ENCODE results near the gene SPATA2L. TPM values are rescaled to one million over a fixed set of nuclear protein-coding genes. Genes with fewer than 3 reads are reported as not detected.

Gene SPATA2L
- total and polyA plus RNA-seq, 2 of the 13 experiments (the other 11 are each of a cell fraction or from before 2014, with no cell fraction given), result 9.1 to 20.7 TPM

- TF ChIP-seq BCL3 (CRISPR knock-in tag; IDR thresholded peaks at IDR 0.05) (no peak; the same call in 1 of the 2 replicates), ASH2L (IDR thresholded peaks at IDR 0.05; ENCODE audit: insufficient read length, low read depth, low read length) (peak; percentile 43), CHCHD3 (CRISPR knock-in tag; IDR thresholded peaks at IDR 0.05) (no peak), SSRP1 (CRISPR knock-in tag; IDR thresholded peaks at IDR 0.05) (no peak), ZNF383 (CRISPR knock-in tag; IDR thresholded peaks at IDR 0.05; ENCODE audit: borderline replicate concordance) (no peak), LBX2 (CRISPR knock-in tag; IDR thresholded peaks at IDR 0.05; ENCODE audit: borderline replicate concordance) (no peak), ZXDC (CRISPR knock-in tag; IDR thresholded peaks at IDR 0.05) (no peak), MEF2D (CRISPR knock-in tag; IDR thresholded peaks at IDR 0.05) (peak; percentile 68; the same call in 1 of the 2 replicates), PRDM4 (CRISPR knock-in tag; IDR thresholded peaks at IDR 0.05; ENCODE audit: borderline replicate concordance) (no peak), ZNF605 (CRISPR knock-in tag; IDR thresholded peaks at IDR 0.05) (peak; percentile 94), ZNF513 (CRISPR knock-in tag; conservative IDR thresholded peaks at IDR 0.05) (no peak), ZNF784 (CRISPR knock-in tag; IDR thresholded peaks at IDR 0.05; ENCODE audit: borderline replicate concordance) (no peak), ZNF253 (CRISPR knock-in tag; IDR thresholded peaks at IDR 0.05; ENCODE audit: borderline replicate concordance) (no peak), ZNF672 (CRISPR knock-in tag; IDR thresholded peaks at IDR 0.05) (no peak), MXD4 (CRISPR knock-in tag; IDR thresholded peaks at IDR 0.05) (peak; percentile 96), ZNF781 (CRISPR knock-in tag; IDR thresholded peaks at IDR 0.05; ENCODE audit: borderline replicate concordance, not compliant biosample characterization) (no peak), PPARG (CRISPR knock-in tag; conservative IDR thresholded peaks at IDR 0.05) (no peak), TFDP2 (CRISPR knock-in tag; IDR thresholded peaks at IDR 0.05) (peak; percentile 63; the same call in 1 of the 2 replicates)
Observed at GRCh38 chr16:89700100-89700648, 1.3 kb downstream of the SPATA2L start (continued).
